Amniotic epithelial cell (primary cell): ENCODE measurements around the gene NUP50.

ENCODE experiments used
- DNase-seq: peaks from one replicate; pipeline ENCODE4 v3.0.0-alpha.2; 2010; ENCODE audit warnings: low read depth

NUP50 gene

GRCh38 chr22:45194686-45195085 is 31.0 kb downstream of the NUP50 start:
- DNase-seq, result no peak

- no peak for DNase-seq
Measured at GRCh38 chr22:45195616-45196015, 31.9 kb downstream of the NUP50 start.

- no peak for DNase-seq
Measured at GRCh38 chr22:45196308-45196707, 32.6 kb downstream of the NUP50 start.

GRCh38 chr22:45196926-45197605 is 33.3 kb downstream of the NUP50 start:
- no peak for DNase-seq

GRCh38 chr22:45197606-45198462 is 34.1 kb downstream of the NUP50 start:
- DNase-seq, result no peak

- no peak for DNase-seq
Measured at GRCh38 chr22:45198463-45198795, 34.7 kb downstream of the NUP50 start.

- DNase-seq, result no peak
Measured at GRCh38 chr22:45199723-45200122, 36.0 kb downstream of the NUP50 start.

GRCh38 chr22:45200230-45200629 is 36.5 kb downstream of the NUP50 start:
- no peak for DNase-seq

- peak; percentile 88 for DNase-seq
Measured at GRCh38 chr22:45200860-45201511, 37.3 kb downstream of the NUP50 start.

- peak; percentile 100 for DNase-seq
Measured at GRCh38 chr22:45201678-45202332, 38.1 kb downstream of the NUP50 start.

GRCh38 chr22:45202333-45203149 is 38.8 kb downstream of the NUP50 start:
- peak; percentile 66 for DNase-seq

- no peak for DNase-seq
Measured at GRCh38 chr22:45203150-45203951, 39.6 kb downstream of the NUP50 start.

GRCh38 chr22:45204241-45204640 is 40.5 kb downstream of the NUP50 start:
- no peak for DNase-seq

- peak; percentile 29 for DNase-seq
Measured at GRCh38 chr22:45204819-45205218, 41.1 kb downstream of the NUP50 start.

GRCh38 chr22:45205276-45205925 is 41.7 kb downstream of the NUP50 start:
- no peak for DNase-seq

- DNase-seq, result no peak
Measured at GRCh38 chr22:45206233-45206632, 42.5 kb downstream of the NUP50 start.

- no peak for DNase-seq
Measured at GRCh38 chr22:45207533-45207932, 43.8 kb downstream of the NUP50 start.

- DNase-seq, result peak; percentile 20
Measured at GRCh38 chr22:45207981-45208664, 44.4 kb downstream of the NUP50 start.

GRCh38 chr22:45208696-45208992 is 44.9 kb downstream of the NUP50 start:
- no peak for DNase-seq
